HepG2 (cell line): ENCODE results near the gene ABAT. TPM values are rescaled to one million over a fixed set of nuclear protein-coding genes. Genes with fewer than 3 reads are reported as not detected.

Experiments
- ATAC-seq: fragments of 200-7000 bp; cut with Tn5 transposase; 3 replicates; pipeline ENCODE4 v1.9.1; 2020; ENCODE audit warnings: mild to moderate bottlenecking, moderate library complexity
- BruUV-seq: library from RNA; stranded (reverse); fragments of 400-500 nt; replicated peaks from 2 replicates; lab custom pipeline; 2021; lab: Mats Ljungman, UMichigan
- CTCF ChIA-PET: fragments of 300-600 bp; formaldehyde crosslinking; extraction: SDS; loops from one replicate; lab custom pipeline; 2021; ENCODE audit warnings: low total read pairs, inconsistent platforms, low intra/inter-chr PET ratio; lab: Yijun Ruan, JAX
- POLR2A ChIA-PET: fragments of 350-600 bp; sonication (Branson Sonifier 250); formaldehyde crosslinking; loops from one replicate; lab custom pipeline; 2020; ENCODE audit warnings: antibody characterized with exemption, inconsistent platforms; lab: Yijun Ruan, JAX
- DNase-seq: peaks from one replicate; pipeline ENCODE4 v3.0.0-alpha.2; 2015; ENCODE audit warnings: low spot score
- FAIRE-seq: peaks from 3 replicates; lab custom pipeline; 2011; peaks lifted over from hg19 to GRCh38; lab: Jason Lieb, UNC
- H2AFZ ChIP-seq: one replicate; pipeline ENCODE4 v1.6.1; 2011; ENCODE audit warnings: low read length, inconsistent platforms
- H3K27ac ChIP-seq: fragments of 300-600 bp; 3 replicates; pipeline ENCODE4 v1.8.0; 2011; ENCODE audit warnings: mixed run types, mild to moderate bottlenecking, mixed read lengths, low read length, inconsistent platforms; ENCODE audit not compliant: insufficient read depth; ENCODE audit errors: extremely low read length
- H3K27me3 ChIP-seq, 2 experiments: fragments of 200-600 bp in 1 of 2; 2 replicates in 1 of 2; 3 replicates in 1 of 2; pipeline versions ENCODE4 v1.6.0 to v1.8.0; 2011; ENCODE audit warnings: low read length in 2 of 2, mild to moderate bottlenecking in 2 of 2, moderate library complexity in 2 of 2, inconsistent platforms in 1 of 2; ENCODE audit not compliant: insufficient read depth in 2 of 2, control insufficient read depth in 1 of 2
- H3K36me3 ChIP-seq, 2 experiments: fragments of 200-600 bp in 1 of 2; replicated peaks in 1 of 2; 2 replicates in 1 of 2; 3 replicates in 1 of 2; pipeline versions ENCODE4 v1.5.1 to v1.8.0; 2011; ENCODE audit warnings: low read length in 2 of 2, inconsistent platforms in 1 of 2; ENCODE audit not compliant: insufficient read depth in 2 of 2, control insufficient read depth in 1 of 2
- H3K4me1 ChIP-seq: 2 replicates; pipeline ENCODE4 v1.5.1; 2012; ENCODE audit warnings: low read length, inconsistent platforms; ENCODE audit not compliant: insufficient read depth
- H3K4me2 ChIP-seq: 2 replicates; pipeline ENCODE4 v1.6.0; 2011; ENCODE audit warnings: low read depth, low read length, inconsistent platforms
- H3K4me3 ChIP-seq, 3 experiments: fragments of 200-600 bp in 1 of 3; sonication (generic), shearing (Covaris generic) in 1 of 3; replicated peaks in 1 of 3; 2 replicates each; pipeline ENCODE4 v1.5.1; 2011 to 2016; ENCODE audit warnings: low read length in 3 of 3, inconsistent platforms in 2 of 3, low read depth in 2 of 3, mild to moderate bottlenecking in 2 of 3, control low read depth in 1 of 3, mixed read lengths in 1 of 3; ENCODE audit not compliant: insufficient read depth in 1 of 3
- H3K79me2 ChIP-seq: one replicate; pipeline ENCODE4 v1.6.1; 2011; ENCODE audit warnings: low read length, inconsistent platforms; ENCODE audit not compliant: insufficient read depth
- H3K9ac ChIP-seq: 2 replicates; pipeline ENCODE4 v1.6.0; 2011; ENCODE audit warnings: mild to moderate bottlenecking, low read depth, low read length, inconsistent platforms; ENCODE audit not compliant: insufficient read depth
- H3K9me3 ChIP-seq: 2 replicates; pipeline ENCODE4 v1.5.1; 2012; ENCODE audit warnings: mild to moderate bottlenecking, low read length
- H4K20me1 ChIP-seq: 2 replicates; pipeline ENCODE4 v1.6.0; 2011; ENCODE audit warnings: inconsistent platforms, mild to moderate bottlenecking, low read length, moderate library complexity; ENCODE audit not compliant: insufficient read depth
- HMGXB4 ChIP-seq, 2 experiments: sonication (generic) in 1 of 2; formaldehyde crosslinking in 1 of 2; IDR thresholded peaks; 2 replicates each; pipeline versions ENCODE4 v1.4.0 to v1.6.1; 2018 to 2020; ENCODE audit warnings: missing genetic modification reagents in 2 of 2, borderline replicate concordance in 1 of 2, low read depth in 1 of 2, mild to moderate bottlenecking in 1 of 2, missing biosample characterization in 1 of 2
- HOXA9 ChIP-seq: sonication (generic); formaldehyde crosslinking; IDR thresholded peaks from 2 replicates; pipeline ENCODE4 v1.8.1; 2022; ENCODE audit warnings: missing genetic modification reagents, mild to moderate bottlenecking, moderate library complexity, borderline replicate concordance
- RBM22 ChIP-seq: fragments of 200-400 bp; formaldehyde crosslinking; optimal IDR thresholded peaks from 2 replicates; pipeline ENCODE3; 2017; ENCODE audit warnings: mild to moderate bottlenecking, low read length, moderate library complexity
- ZIK1 ChIP-seq: sonication (generic); formaldehyde crosslinking; IDR thresholded peaks from 2 replicates; pipeline ENCODE4 v1.5.0; 2020; ENCODE audit warnings: mild to moderate bottlenecking, low read depth, missing genetic modification reagents, borderline replicate concordance
- ZKSCAN8 ChIP-seq: IDR thresholded peaks from 2 replicates; pipeline ENCODE4 v1.6.1; 2016; ENCODE audit warnings: borderline replicate concordance, missing genetic modification reagents, missing compliant biosample characterization
- ZNF292 ChIP-seq: sonication (generic); formaldehyde crosslinking; IDR thresholded peaks from 2 replicates; pipeline ENCODE4 v1.8.1; 2022; ENCODE audit warnings: mild to moderate bottlenecking, low read depth, missing genetic modification reagents, borderline replicate concordance
- WGBS: methylation state at CpG from one replicate; pipeline ENCODE4 v1.1.6; 2017; ENCODE audit warnings: low lambda C conversion rate; 5-methylcytosine and 5-hydroxymethylcytosine counted together
- in situ Hi-C: cut with HindIII; loops from 2 replicates; pipeline ENCODE4 v1.10.0; 2017; ENCODE audit warnings: low pct_unique_long_range_greater_than_20kb; ENCODE audit not compliant: extremely low pct_ligation_motif_present
- intact Hi-C: fragments of 100-400 bp; cut with micrococcal nuclease; formaldehyde crosslinking; loops from one replicate; pipeline ENCODE4 v1.10.0; 2022; ENCODE audit not compliant: unreplicated experiment
- polyA plus RNA-seq, 8 experiments: library from polyadenylated mRNA; depleted of rRNA in 3 of 8; stranded (reverse) in 7 of 8; unstranded in 1 of 8; fragments of >200 nt; fragmentation: Illumina TruSeq in 4 of 8; extraction: Trizol in 4 of 8; gene quantifications; 2 replicates each; pipeline versions ENCODE4 v1.2.1 to v1.2.3, GENCODE V29; 2011 to 2016; ENCODE audit warnings: low read depth in 4 of 8, missing spikeins in 1 of 8, mixed read lengths in 1 of 8; ENCODE audit not compliant: insufficient read depth in 1 of 8
- total RNA-seq, 5 experiments: library from RNA; depleted of rRNA; stranded (reverse); fragments of >200 nt; fragmentation: Illumina TruSeq; extraction: Trizol; gene quantifications; 2 replicates each; pipeline ENCODE4 v1.2.3, GENCODE V29; 2016; ENCODE audit warnings: low read depth in 1 of 5

Gene ABAT
- total and polyA plus RNA-seq, 2 of the 13 experiments (the other 11 are each of a cell fraction or from before 2014, with no cell fraction given): 47.6 to 97.3 TPM

GRCh38 chr16:8735574-8735973, 61.2 kb downstream of the ABAT start:
- H4K20me1 ChIP-seq: no peaks in the 10 kb centered on the region
- no peak for DNase-seq
- CTCF ChIA-PET: no interaction called here
- H3K36me3 ChIP-seq: peaks cover 2 to 12% of the 10 kb centered on the region in 2 experiments; a peak in 2 of 5 replicates
- no peak for FAIRE-seq
- peaks cover 22% of the 10 kb centered on the region for H3K4me1 ChIP-seq
- H3K4me2 ChIP-seq: no peak overlapping the region
- intact Hi-C loops: no loop called here
- no peaks in the 10 kb centered on the region for H3K79me2 ChIP-seq
- no peak overlapping the region for H3K4me3 ChIP-seq
- no TSS peak for BruUV-seq
- TF ChIP-seq HMGXB4 (CRISPR knock-in tag; IDR thresholded peaks at IDR 0.05; ENCODE audit: borderline replicate concordance in 1 of 2, low read depth in 1 of 2): no peak
- TF ChIP-seq RBM22: peak; percentile 82
- POLR2A ChIA-PET: no interaction called here
- H3K9me3 ChIP-seq: no peaks in the 10 kb centered on the region
- no peak for ATAC-seq
- H3K9ac ChIP-seq: no peak overlapping the region
- in situ Hi-C loops: no loop called here
- H3K27ac ChIP-seq: no peak overlapping the region
- WGBS: 97% methylated on average over 5 of the region's 5 CpGs
- no peaks in the 10 kb centered on the region for H3K27me3 ChIP-seq
- H2AFZ ChIP-seq: no peak overlapping the region

GRCh38 chr16:8736123-8736668, 61.8 kb downstream of the ABAT start:
- no peak overlapping the region for H3K9ac ChIP-seq
- in situ Hi-C loops: no loop called here
- no peak overlapping the region for H3K4me2 ChIP-seq
- POLR2A ChIA-PET: no interaction called here
- 84% methylated on average over 9 of the region's 9 CpGs for WGBS
- ATAC-seq (no peak), FAIRE-seq (no peak), DNase-seq (no peak)
- H2AFZ ChIP-seq: no peak overlapping the region
- H4K20me1 ChIP-seq: no peaks in the 10 kb centered on the region
- H3K9me3 ChIP-seq: no peaks in the 10 kb centered on the region
- no peaks in the 10 kb centered on the region for H3K27me3 ChIP-seq
- TF ChIP-seq ZKSCAN8 (CRISPR knock-in tag) (no peak), ZIK1 (CRISPR knock-in tag) (no peak), ZNF292 (CRISPR knock-in tag) (no peak), HOXA9 (CRISPR knock-in tag) (no peak)
- H3K79me2 ChIP-seq: no peaks in the 10 kb centered on the region
- H3K27ac ChIP-seq: no peak overlapping the region
- peaks cover 22% of the 10 kb centered on the region for H3K4me1 ChIP-seq
- CTCF ChIA-PET: no interaction called here
- H3K4me3 ChIP-seq: no peak overlapping the region
- intact Hi-C loops: no loop called here
- H3K36me3 ChIP-seq: peaks cover 2 to 12% of the 10 kb centered on the region in 2 experiments; a peak in 2 of 5 replicates
- BruUV-seq: no TSS peak
